ENCODE results near the gene CDK19. TPM values are rescaled to one million over a fixed set of nuclear protein-coding genes. Genes with fewer than 3 reads are reported as not detected.

The CDK19 gene
- total RNA-seq, 6 experiments from 2014 or later: 2.8 to 7.9 (median 5.5) TPM

DNA sequence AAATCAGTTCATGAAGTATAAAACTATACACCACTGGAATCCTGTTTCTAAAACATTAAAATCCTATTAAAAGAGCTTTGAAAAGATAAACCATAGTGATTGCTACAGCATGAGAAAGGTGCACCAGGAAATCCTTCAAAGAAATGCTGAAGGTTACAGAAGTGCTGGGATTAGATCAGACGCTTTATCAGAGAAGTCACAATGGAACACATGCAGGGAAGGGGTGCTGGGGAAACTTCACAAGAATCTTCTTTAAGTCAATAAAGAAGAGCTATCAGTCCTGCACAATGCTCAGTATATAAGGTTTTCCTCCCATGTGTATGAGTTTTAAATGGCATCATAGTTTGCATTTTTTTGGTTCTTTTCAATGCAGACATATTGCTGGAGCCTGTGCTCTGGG is 201.2 kb downstream of the CDK19 start:
- Histone ChIP-seq H3K27ac (no peak overlapping the region), H3K36me3 (peaks cover 0 to 17% (median 3%) of the 10 kb centered on the region in 4 donors), H3K27me3 (no peaks in the 10 kb centered on the region), H3K4me1 (no peaks in the 10 kb centered on the region), H3K4me3 (no peak overlapping the region), H3K9me3 (no peaks in the 10 kb centered on the region)
- no peak for DNase-seq
- TF ChIP-seq POLR2A (IDR thresholded peaks at IDR 0.05): no peak
- TF ChIP-seq, protein P1, sequence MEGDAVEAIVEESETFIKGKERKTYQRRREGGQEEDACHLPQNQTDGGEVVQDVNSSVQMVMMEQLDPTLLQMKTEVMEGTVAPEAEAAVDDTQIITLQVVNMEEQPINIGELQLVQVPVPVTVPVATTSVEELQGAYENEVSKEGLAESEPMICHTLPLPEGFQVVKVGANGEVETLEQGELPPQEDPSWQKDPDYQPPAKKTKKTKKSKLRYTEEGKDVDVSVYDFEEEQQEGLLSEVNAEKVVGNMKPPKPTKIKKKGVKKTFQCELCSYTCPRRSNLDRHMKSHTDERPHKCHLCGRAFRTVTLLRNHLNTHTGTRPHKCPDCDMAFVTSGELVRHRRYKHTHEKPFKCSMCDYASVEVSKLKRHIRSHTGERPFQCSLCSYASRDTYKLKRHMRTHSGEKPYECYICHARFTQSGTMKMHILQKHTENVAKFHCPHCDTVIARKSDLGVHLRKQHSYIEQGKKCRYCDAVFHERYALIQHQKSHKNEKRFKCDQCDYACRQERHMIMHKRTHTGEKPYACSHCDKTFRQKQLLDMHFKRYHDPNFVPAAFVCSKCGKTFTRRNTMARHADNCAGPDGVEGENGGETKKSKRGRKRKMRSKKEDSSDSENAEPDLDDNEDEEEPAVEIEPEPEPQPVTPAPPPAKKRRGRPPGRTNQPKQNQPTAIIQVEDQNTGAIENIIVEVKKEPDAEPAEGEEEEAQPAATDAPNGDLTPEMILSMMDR (IDR thresholded peaks at IDR 0.05): no peak
- intact Hi-C loops (cut with DNase I): no loop called here
- 92% methylated on average over 1 of the region's 1 CpG for WGBS (ENCODE audit: insufficient coverage, low coverage, low lambda C conversion rate, missing lambda C conversion rate)
- ATAC-seq: no peak

- Histone ChIP-seq H3K36me3 (peaks cover 0 to 17% (median 3%) of the 10 kb centered on the region in 4 donors), H3K9me3 (no peaks in the 10 kb centered on the region), H3K27me3 (no peaks in the 10 kb centered on the region), H3K4me1 (no peaks in the 10 kb centered on the region), H3K27ac (no peak overlapping the region), H3K4me3 (no peak overlapping the region)
- 70% methylated on average over 6 of the region's 6 CpGs for WGBS (ENCODE audit: insufficient coverage, low coverage, low lambda C conversion rate, missing lambda C conversion rate)
- no peak for TF ChIP-seq POLR2A (IDR thresholded peaks at IDR 0.05)
- intact Hi-C loops (cut with DNase I): no loop called here
- no peak for DNase-seq
- no peak for ATAC-seq
Observed at GRCh38 chr6:110613356-110613755, 201.9 kb downstream of the CDK19 start.

DNA sequence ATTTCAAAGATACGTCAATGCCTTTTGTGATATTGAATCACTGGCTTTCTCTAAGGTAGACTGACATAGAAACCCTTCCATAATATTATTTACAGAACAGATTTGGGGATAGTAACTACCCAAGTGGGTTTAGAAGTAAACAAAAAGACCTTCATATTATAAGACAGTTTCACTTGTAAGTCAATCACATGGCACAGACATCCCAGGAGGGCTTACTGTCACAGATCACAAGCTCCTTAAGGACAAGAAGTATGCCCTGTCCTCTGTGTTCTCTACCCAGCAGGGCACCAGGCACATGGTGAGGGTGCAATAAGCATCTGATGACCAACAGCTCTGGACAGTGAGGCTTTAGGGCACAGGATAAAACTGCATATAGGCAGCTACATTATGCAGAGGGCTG is 203.0 kb downstream of the CDK19 start:
- Histone ChIP-seq H3K4me1 (no peaks in the 10 kb centered on the region), H3K4me3 (no peak overlapping the region), H3K27me3 (no peaks in the 10 kb centered on the region), H3K27ac (no peak overlapping the region), H3K36me3 (peaks cover 0 to 17% (median 3%) of the 10 kb centered on the region in 4 donors), H3K9me3 (no peaks in the 10 kb centered on the region)
- ATAC-seq: no peak
- DNase-seq: no peak
- intact Hi-C loops (cut with DNase I): no loop called here
- 100% methylated on average over 1 of the region's 1 CpG for WGBS (ENCODE audit: insufficient coverage, low coverage, low lambda C conversion rate, missing lambda C conversion rate)
- TF ChIP-seq POLR2A (IDR thresholded peaks at IDR 0.05): no peak
- TF ChIP-seq, protein P1 (IDR thresholded peaks at IDR 0.05): no peak

GRCh38 chr6:110609101-110609500 is 206.2 kb downstream of the CDK19 start:
- TF ChIP-seq, protein P1 (IDR thresholded peaks at IDR 0.05): no peak
- no peak for TF ChIP-seq POLR2A (IDR thresholded peaks at IDR 0.05)
- Histone ChIP-seq H3K36me3 (peaks cover 0 to 7% (median 2%) of the 10 kb centered on the region in 4 donors), H3K27me3 (no peaks in the 10 kb centered on the region), H3K27ac (no peak overlapping the region), H3K4me3 (no peak overlapping the region), H3K4me1 (no peaks in the 10 kb centered on the region), H3K9me3 (no peaks in the 10 kb centered on the region)
- intact Hi-C loops (cut with DNase I): no loop called here
- WGBS (ENCODE audit: insufficient coverage, low coverage, low lambda C conversion rate, missing lambda C conversion rate): 88% methylated on average over 2 of the region's 2 CpGs
- ATAC-seq (no peak), DNase-seq (no peak)

GRCh38 chr6:110608151-110608550 is 207.1 kb downstream of the CDK19 start:
- TF ChIP-seq, protein P1 (IDR thresholded peaks at IDR 0.05): no peak
- TF ChIP-seq POLR2A (IDR thresholded peaks at IDR 0.05): no peak
- WGBS (ENCODE audit: insufficient coverage, low coverage, low lambda C conversion rate, missing lambda C conversion rate): 94% methylated on average over 2 of the region's 2 CpGs
- DNase-seq (no peak), ATAC-seq (no peak)
- H3K9me3 ChIP-seq: no peaks in the 10 kb centered on the region
- intact Hi-C loops (cut with DNase I): no loop called here
- no peaks in the 10 kb centered on the region for H3K36me3 ChIP-seq
- H3K27me3 ChIP-seq: no peaks in the 10 kb centered on the region
- no peaks in the 10 kb centered on the region for H3K4me1 ChIP-seq
- H3K27ac ChIP-seq: no peak overlapping the region
- no peak overlapping the region for H3K4me3 ChIP-seq

Data from right lobe of liver (tissue), 6 donors.